Globus pallidus (tissue), 1 donor: ENCODE measurements around the gene ADAMTSL3.

Source experiments
- DNase-seq: peaks from one replicate; pipeline ENCODE4 v3.0.0-alpha.2; 2015; ENCODE audit warnings: low spot score

Gene ADAMTSL3

DNA sequence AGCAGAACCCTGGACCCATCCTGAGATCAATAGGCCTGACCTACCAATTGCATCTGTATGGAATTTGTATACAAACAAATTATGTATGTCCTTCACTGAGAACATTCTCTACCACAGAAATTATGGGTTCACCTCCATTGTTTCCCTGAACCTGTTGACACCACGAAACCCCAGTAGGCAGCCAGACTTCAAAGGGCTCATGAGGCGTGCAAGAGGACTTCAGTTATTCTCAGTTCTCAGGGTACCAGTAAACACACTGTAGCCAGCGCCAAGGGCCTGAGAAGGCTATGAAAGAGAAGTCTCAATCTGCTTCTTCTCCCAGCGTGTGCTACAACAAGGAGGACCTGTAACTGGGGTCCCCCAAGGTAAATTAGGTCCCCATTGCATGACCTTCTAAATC, 326.7 kb downstream of the ADAMTSL3 start:
- DNase-seq, result no peak

DNA sequence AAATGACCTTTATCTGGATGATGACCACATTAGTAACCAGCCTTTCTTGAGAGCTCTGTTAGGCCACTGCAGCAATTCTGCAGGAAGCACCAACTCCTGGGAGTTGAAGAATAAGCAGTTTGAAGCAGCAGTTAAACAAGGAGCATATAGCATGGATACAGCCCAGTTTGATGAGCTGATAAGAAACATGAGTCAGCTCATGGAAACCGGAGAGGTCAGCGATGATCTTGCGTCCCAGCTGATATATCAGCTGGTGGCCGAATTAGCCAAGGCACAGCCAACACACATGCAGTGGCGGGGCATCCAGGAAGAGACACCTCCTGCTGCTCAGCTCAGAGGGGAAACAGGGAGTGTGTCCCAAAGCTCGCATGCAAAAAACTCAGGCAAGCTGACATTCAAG, 328.8 kb downstream of the ADAMTSL3 start:
- no peak for DNase-seq

DNA sequence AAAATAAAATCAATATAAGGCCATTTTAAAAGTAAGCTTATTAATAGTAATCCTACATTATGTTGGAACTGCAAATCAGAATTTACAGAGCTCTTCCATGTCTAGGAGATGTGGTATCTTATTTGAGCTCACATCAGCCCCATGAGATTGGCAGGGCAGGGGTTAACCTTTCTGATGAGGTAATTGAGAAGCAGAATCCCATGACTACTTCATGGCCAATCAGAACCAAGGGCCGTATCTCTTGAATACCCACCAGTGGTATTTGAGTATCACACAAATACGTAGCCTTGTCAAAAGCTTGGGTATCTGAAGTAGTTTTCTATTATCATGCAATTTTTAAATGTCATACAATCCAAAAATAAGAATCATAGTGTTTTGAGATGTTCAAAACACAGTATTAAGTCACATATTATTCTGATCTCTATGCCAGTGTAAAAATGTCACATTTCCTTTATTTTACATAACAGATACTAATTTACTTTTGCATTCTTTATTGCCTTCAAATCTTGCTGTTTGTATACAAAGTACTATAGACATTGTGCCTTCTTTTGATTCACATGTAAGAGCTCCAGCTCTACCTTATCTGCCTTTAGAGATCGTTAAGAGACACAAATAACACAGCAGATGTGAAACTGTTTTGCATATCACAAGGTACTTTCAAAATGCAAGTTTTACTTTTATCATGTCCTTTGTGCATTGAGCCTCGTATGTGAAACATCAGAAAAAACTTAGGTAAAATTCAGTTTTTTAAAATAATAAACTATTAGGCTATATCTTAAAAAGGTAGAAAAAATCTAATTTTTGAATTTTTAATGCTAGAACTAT, 329.9 kb downstream of the ADAMTSL3 start:
- no peak for DNase-seq

DNA sequence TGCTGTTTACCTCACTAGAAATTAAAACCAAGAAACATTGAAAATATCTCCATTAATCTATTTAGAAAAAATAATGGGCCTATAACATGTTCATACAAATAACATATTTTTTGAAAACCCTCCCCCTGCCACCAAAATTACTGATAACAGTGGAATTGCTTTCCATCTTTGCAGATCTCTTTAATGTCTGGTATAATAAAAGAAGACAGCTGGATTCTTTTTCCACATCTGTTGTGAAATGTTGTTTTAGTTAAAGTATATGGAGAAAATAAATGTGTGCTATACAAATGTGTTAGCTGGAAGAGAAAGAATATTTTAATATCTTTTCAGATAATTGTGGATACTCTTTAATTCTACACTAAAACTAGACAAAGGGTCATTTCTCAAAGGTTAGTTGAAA, 330.7 kb downstream of the ADAMTSL3 start:
- no peak for DNase-seq

DNA sequence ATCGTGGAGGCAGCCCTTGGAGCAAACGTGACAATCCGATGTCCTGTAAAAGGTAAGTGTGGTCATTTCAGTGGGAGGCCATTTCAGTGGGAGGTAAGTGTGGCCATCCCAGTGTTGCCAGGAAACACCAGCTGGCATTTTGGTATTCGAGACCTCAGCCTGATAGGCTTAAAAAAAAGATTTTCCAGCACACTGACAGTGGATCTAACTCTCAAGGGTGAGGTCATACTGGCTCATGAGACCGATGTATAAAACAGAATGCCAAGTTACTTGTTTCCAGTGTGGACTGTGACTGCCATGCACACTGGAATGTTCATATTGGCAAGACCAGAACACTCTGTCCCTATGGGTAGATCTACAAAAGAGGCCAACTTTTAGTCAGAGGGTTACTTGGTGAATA, 337.2 kb downstream of the ADAMTSL3 start:
- DNase-seq, result peak; percentile 1

DNA sequence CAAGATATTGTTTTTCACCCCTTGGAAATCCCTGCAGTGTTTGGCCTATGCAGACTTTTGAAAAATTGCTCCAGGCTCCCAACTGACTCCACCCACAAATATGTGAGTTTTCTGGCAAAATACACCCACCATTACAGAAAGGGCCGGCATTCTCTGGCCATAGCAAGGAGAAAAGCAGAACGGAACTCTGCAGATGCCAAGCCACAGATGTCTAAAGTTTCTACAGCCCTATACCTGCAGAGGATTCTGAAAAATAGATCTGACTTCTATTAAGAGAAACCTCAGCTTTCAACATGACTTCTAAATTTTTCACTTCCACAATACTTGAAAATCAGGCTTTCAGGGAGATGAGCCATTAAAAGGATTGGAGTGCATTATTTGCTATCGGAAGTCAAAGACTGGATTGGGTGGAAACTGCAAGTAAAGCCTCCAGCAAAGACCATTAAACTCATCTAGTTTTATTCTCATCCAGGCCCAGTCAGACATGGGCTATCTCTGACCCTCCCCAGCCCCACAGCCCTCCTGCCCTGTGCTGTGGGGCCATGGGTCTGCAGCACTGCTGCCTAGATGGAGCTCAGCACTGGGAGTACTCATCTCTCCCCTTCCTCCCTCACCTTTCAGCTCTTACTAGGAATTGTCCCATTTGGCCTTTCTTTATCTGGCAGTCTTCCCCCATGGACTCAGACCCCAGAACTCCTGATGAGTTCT, 338.6 kb downstream of the ADAMTSL3 start:
- no peak for DNase-seq

DNA sequence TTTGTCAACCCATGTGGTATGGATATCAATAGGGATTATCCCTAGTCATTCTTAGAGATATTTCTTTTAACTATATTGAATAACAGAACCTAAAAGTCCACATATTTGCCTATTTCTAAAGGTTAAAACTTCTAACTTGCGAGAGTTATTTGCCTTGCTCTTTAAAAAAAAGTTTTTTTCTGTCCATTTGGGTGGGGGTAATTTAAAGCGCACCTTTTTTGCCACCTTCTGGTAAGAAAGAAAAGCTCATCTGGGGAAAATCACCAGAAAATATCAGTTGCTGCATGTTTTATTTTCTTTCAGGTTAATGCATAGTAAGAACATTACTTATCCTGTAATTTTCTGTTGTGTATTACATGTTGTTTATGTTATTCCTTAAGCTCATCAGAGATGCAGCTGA, 339.7 kb downstream of the ADAMTSL3 start:
- no peak for DNase-seq

DNA sequence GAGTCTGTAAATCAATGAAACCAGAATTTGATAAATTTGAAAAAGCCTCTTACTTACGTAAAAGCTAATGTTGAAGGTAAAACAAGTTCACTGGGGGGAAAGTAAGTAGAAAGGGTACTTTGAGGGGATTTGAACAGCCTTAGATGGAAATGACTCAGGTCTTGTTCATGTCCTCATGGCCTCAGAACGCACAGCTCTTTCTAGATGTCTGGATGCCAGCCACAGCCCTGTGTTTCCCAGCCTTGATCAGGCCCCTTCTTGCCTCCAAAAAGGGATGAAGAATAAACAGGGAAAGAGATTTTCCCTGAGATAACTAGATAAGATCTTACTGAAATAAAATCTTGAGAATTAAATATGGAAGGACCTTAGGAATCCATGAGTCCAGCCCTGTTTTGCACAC, 344.6 kb downstream of the ADAMTSL3 start:
- DNase-seq, result no peak

DNA sequence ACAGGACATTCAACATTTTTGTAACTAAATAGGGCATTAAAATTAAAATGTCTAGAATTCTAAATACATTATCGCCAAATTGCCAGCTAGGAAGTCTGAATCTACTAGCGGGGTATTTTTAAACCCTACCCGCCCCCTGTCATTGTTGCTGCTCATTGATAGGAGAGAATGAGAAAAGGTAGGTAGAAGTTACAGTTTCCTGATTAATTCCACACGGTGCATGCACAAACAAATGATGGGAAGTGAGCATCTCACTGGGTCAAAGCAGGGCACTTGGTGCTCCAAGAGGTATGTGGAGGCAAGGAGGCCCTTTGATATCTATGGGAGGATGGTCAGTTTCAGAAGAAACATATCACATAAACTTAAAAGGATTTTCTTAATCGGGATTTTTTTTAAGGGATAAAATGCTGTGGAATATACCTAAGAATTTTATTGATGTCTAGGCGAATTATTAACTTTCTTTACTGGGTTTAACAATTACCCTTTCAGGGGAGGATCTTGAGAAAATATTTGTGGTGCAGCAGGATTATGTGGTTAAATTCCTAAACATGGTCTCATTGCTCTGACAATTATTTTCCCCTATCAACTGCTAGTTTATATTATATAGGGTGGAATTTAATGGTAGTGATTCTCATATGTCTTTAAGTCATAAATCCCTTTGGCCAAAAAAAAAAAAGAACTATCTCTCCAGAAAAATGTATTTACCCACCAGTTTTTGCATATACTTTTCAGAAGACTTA, 345.6 kb downstream of the ADAMTSL3 start:
- no peak for DNase-seq

DNA sequence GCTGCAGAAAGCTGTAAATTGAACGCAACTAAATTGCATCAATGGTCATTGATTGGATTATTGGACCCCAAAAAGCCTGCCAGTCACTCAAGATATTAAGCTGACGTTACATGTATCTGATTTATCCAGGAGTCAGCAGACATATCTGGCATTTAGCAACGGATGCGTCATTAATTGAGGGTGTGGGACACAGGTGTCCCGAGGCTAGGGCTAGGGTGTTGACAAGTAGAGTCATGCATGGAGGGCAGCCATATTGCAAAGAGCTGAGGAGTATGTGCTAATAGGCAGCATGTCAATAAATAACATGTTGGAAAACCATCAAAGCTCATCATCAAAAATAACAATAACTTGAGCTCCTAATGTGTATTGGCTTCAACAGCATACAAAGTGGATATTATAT, 347.1 kb downstream of the ADAMTSL3 start:
- no peak for DNase-seq

DNA sequence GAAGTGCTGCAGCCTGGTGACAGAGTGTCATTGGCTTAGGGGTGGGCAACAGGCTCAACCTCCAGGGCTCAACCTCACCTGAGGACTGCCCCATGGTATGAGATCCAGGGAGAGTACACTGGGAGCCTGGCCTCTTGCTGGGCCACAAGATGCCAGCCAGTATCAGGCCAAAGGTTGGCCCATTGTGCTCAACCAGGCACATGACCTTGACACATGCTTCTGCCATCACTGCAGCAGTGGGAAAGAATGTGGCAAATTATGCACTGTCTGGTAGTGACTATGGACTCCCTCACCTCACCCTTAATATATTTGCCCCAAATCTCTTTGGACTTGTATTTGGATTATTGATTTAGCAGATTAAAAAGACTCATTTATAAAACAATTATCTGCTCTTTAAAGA, 347.7 kb downstream of the ADAMTSL3 start:
- no peak for DNase-seq

DNA sequence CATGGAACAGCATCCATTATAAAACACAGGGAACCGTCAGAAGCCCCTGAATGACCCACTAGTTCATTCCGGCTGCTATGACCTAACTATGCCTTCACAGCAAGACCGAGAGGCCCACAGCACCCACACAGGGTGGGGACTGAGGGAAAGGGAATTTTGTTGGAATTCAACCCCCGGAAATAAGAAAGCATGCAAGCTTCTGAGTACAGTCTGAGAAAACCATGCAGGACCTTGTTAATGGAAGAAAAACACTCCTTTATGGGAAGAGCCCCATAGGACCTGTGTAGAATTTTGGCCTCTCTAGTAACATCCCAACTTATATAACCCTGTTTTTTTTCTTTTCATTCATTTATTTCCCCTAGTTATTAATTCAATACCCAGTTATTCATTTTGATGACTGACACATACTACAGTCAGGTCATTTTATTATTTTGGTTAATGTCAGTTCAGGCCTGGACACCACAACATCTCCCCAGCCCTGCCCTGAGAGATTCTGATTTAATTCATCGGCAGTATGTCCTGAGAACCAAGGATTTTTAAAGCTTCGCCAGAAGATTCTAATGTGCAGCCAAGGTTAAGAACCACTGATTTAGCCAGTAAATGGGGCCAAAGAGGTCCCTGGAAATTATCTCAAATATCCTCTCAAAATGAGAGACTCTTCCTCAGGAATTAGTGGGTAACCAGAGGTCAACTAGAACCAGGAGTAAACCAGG, 350.0 kb downstream of the ADAMTSL3 start:
- DNase-seq, result no peak

DNA sequence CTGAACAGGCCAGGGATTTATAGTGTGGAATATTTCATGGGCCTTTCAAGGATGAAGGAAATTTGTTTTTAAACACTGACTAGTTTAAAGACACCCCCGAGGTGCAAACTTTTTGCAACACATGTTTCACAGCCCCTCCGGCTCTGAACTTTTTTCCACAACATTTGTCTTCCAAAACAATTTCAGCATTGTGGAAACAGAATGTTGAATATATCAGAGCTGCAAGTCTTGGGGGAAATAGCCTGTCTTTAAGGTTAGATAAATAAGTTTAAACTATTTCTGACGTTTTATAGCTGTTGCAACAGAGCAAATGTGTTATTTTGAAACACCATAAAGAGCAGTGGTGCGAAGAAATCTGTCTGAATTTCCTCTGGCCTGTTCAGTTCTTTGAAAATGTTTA, 352.5 kb downstream of the ADAMTSL3 start:
- no peak for DNase-seq

DNA sequence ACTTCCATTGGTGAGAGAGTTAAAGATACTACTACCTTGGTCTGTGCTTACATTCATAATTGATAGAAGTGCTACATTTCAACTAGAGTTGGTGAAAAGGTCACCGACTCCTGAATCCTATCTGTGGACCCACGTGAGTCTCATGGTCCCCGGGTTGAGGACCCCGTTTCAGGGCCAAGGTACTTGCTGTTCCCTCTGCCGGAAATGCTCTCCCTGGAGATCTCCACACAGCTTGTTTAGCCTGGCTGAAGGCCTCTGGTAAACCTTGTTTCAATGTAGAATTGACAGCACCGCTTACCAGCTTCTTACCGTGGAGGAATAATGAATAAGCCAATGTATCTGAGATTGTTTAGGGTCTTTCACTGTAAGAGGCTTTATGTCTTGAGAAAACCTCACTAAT, 355.7 kb downstream of the ADAMTSL3 start:
- no peak for DNase-seq

DNA sequence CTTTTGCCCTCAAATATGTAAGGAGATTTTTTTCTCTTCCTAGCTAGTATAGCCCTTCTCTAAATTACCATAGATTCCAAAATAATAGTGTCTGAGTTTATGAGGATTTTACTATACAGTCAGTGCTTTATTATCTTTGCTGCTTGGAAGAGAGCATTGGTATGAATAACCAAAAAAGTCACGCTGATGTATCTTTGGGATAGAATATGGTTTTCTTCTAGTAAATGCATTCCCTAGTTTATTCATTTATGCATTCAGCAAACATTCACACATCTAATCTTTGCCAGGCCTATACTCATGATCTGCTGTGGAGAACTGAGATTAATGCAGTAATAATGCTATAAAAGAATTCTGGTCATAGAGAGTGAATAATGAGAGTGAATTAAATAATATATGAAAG, 356.3 kb downstream of the ADAMTSL3 start:
- DNase-seq, result no peak

DNA sequence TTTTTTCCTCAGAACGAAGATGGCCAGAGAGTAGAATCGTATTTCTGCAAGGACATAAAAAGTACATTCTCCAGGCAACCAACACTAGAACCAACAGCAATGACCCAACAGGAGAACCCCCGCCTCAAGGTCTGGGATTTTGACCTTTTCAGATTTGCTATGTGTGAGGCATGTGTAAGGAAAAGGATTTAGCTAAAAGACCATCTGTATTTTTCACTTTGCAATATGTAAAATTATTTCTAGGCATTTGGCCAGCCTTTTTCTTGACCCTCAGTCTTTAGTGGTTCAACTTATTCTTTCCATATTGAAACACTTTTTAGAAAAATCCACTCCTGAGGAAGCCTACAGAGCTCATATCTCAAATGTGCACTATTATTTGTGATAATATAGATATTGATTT, 362.4 kb downstream of the ADAMTSL3 start:
- DNase-seq, result no peak

DNA sequence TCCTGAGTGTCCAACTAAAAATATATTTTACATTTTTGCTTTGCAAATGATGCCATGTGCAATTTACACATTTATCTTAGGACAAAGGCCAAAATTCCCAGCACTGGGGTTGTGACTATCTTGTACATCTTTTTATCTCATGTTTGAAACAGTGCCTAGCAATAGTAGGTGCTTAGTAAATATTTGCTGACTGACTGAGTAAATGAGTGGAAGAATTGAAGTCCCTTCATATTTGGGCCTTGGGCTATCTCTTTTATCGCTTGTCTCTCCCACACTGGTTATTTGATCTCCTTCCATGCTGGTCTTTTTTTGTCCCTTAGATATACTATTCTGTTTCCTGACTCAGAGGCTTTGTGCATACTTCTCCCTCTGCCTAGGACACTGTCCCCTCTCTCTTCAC, 368.6 kb downstream of the ADAMTSL3 start:
- no peak for DNase-seq

DNA sequence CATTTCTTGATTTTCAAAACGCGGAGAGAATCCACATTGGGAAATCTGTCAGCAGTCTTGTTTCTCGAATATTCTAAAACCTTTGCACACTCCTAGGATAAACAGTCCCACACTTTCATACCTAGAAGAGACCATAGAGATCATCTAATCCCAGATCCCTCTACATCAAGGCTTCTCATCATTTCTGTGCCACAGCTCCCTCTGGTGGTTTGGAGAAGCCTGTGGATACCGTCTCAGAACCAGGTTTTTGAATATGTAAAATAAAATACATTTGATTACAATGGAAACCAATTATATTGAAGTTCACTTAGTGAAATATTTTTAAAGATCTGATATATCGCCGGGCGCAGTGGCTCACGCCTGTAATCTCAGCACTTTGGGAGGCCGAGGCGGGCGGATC, 369.7 kb downstream of the ADAMTSL3 start:
- DNase-seq, result no peak

DNA sequence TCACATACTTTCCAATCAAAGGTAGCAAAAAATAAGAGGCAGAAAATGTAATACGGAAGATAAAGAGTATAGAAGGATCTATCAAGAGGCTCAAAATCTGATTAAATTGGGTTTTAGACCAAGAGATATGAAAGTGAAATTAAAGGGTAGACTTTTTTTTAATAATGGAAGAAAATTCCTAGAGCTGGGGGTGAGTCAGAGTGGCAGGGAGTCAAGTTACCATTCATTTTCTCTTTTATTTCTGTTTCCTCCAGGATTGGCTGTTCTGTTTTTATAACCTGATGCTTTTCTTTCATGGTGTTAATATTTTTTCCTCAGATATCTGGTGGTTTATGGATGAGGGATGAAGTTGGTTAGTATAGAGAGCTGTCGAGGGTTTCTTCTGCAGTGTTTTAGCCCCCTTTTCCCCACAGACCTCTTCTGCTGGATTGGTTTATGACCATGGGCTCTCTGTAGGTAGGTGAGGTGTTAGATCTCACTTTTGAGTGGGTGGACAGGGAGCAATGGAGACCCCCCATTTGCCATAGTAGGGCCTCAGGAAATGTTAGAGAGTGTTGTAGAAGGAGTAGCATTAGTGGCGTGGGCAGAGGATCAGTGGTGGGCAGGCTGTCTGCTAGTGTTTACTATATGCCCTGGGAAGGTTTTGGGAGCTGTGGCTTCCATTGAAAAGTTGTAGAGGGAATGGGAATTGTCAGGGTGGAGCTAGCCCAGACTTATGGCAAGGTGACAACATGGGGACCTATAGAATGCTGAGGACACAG, 380.1 kb downstream of the ADAMTSL3 start:
- DNase-seq, result no peak

DNA sequence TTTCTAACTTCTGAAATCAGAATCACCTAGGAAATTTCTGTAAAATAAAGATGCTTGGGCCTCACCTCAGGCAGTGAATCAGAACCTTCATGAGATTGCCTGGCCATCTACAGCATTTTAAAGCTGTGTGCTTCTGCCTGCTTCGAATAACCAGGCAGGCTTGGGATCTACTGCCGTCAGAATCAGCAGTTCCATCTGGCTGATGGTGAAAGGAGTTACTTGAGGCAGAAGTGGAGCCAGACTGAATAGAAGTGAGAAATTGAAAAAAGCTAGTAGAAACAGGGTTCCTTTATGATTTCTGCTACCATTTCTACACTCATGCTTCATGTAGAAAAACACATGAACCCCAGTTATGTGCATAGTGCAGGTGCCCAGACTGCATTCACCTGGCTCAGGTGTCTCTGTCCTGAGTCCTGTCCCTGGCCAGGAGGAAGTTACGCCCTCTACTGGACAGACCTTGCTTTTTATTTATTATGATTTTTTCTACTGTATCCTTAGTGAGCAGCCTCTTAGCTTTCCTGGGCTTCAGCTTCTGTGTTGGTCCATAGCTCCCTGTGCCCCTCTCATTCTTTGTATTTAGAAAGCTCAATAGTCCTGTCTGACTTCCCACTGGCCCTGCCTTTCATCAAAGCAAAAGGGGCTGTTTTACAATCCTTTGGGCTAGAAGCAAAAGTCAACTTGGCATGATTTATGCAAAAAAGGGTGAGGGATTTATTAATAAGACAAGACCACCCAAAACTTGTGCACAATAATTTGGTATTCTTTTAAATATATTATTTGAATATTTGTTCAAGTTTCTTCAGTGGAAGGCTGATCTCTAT, 380.9 kb downstream of the ADAMTSL3 start:
- no peak for DNase-seq

DNA sequence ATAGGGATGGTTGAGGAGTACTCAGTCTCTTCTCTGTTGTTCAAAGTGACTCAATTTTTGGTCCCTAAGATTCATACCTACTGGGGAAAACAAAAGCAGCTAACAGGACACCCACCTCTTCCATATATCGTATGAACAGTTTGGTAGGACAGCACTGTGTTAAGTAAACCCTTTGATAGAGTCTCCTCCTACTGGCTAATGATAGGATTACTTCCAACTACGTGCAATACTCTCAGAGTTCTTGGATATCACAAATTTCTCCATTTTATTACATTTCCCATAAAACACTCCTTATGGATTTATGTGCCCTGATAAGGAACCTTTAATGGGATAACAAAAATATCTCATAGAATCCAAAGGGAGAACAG, 381.5 kb downstream of the ADAMTSL3 start:
- peak; percentile 16 for DNase-seq
